ENCODE data around the gene CLEC4G. TPM values are rescaled to one million over a fixed set of nuclear protein-coding genes. Genes with fewer than 3 reads are reported as not detected.
"Not testable (repeated sequence)": the region's sequence is repeated elsewhere in the genome, so short reads cannot be mapped to it uniquely, and the experiment has no call there.

Gene CLEC4G
- total RNA-seq, 1 experiment from 2014 or later = not detected

- DNase-seq (ENCODE audit: low read depth) = no peak
Measured at GRCh38 chr19:7746903-7747884, 15.3 kb upstream of the CLEC4G start, which contains the start of gene CD209. TSS of gene CD209 (minus strand) at chr19:7747534. CDS start at chr19:7747511, 23 bp downstream.

- not testable (repeated sequence) for DNase-seq (ENCODE audit: low read depth)
Measured at GRCh38 chr19:7746306-7746705, 14.4 kb upstream of the CLEC4G start.

- no peak for DNase-seq (ENCODE audit: low read depth)
Measured at GRCh38 chr19:7744871-7745650, 13.2 kb upstream of the CLEC4G start.

- no peak for DNase-seq (ENCODE audit: low read depth)
Measured at GRCh38 chr19:7744199-7744786, 12.4 kb upstream of the CLEC4G start.

- no peak for DNase-seq (ENCODE audit: low read depth)
Measured at GRCh38 chr19:7743425-7743841, 11.5 kb upstream of the CLEC4G start.

GRCh38 chr19:7742991-7743390 lies 11.1 kb upstream of the CLEC4G start:
- DNase-seq (ENCODE audit: low read depth) = no peak

GRCh38 chr19:7742575-7742974 lies 10.7 kb upstream of the CLEC4G start:
- no peak for DNase-seq (ENCODE audit: low read depth)

- DNase-seq (ENCODE audit: low read depth) = no peak
Measured at GRCh38 chr19:7740682-7741054, 8.8 kb upstream of the CLEC4G start.

GRCh38 chr19:7739801-7740681 lies 8.1 kb upstream of the CLEC4G start:
- no peak for DNase-seq (ENCODE audit: low read depth)

GRCh38 chr19:7739211-7739755 lies 7.4 kb upstream of the CLEC4G start:
- no peak for DNase-seq (ENCODE audit: low read depth)

GRCh38 chr19:7738023-7738422 lies 6.1 kb upstream of the CLEC4G start:
- no peak for DNase-seq (ENCODE audit: low read depth)

GRCh38 chr19:7737215-7737614 lies 5.3 kb upstream of the CLEC4G start:
- DNase-seq (ENCODE audit: low read depth) = no peak

GRCh38 chr19:7736148-7736547 lies 4.2 kb upstream of the CLEC4G start:
- no peak for DNase-seq (ENCODE audit: low read depth)

GRCh38 chr19:7734220-7735203 lies 2.6 kb upstream of the CLEC4G start:
- DNase-seq (ENCODE audit: low read depth) = no peak

GRCh38 chr19:7733376-7733775 lies 1.5 kb upstream of the CLEC4G start:
- DNase-seq (ENCODE audit: low read depth) = no peak

- no peak for DNase-seq (ENCODE audit: low read depth)
Measured at GRCh38 chr19:7731615-7732014, 295 bp downstream of the CLEC4G start.

- no peak for DNase-seq (ENCODE audit: low read depth)
Measured at GRCh38 chr19:7731218-7731595, 703 bp downstream of the CLEC4G start.

GRCh38 chr19:7730286-7731217 lies 1.4 kb downstream of the CLEC4G start:
- no peak for DNase-seq (ENCODE audit: low read depth)

Data from RPMI7951 (cell line).